Vagina (tissue), 2 donors: ENCODE results near the gene GADD45B. TPM values are rescaled to one million over a fixed set of nuclear protein-coding genes. Genes with fewer than 3 reads are reported as not detected.

Source experiments
- DNase-seq, 2 donors: peaks; one replicate each; pipeline ENCODE4 v3.0.0-alpha.2; 2017; ENCODE audit errors: extremely low spot score in 2 of 2
- H3K27ac ChIP-seq: fragments of 200-600 bp; sonication (generic); one replicate; pipeline ENCODE4 v1.5.1; 2019
- H3K27me3 ChIP-seq: fragments of 200-600 bp; sonication (generic); one replicate; pipeline ENCODE4 v1.5.1; 2019
- H3K36me3 ChIP-seq, 2 donors: fragments of 200-600 bp; sonication (generic); one replicate each; pipeline ENCODE4 v1.5.1; 2017 to 2019
- H3K4me1 ChIP-seq: fragments of 200-600 bp; sonication (generic); one replicate; pipeline ENCODE4 v1.5.1; 2019
- H3K4me3 ChIP-seq, 2 donors: fragments of 200-600 bp; sonication (generic); 1 replicate in 1 of 2; 2 replicates in 1 of 2; pipeline ENCODE4 v1.5.1; 2016 to 2019
- H3K9me3 ChIP-seq: fragments of 200-600 bp; sonication (generic); one replicate; pipeline ENCODE4 v1.5.1; 2019
- CTCF ChIP-seq, 3 experiments: fragments of 450-650 bp in 2 of 3; fragments of 200-600 bp in 1 of 3; sonication (generic) in 1 of 3; IDR thresholded peaks; one replicate each; pipeline ENCODE4 v1.5.1; 2017 to 2019; ENCODE audit warnings: antibody characterized with exemption in 3 of 3, mild to moderate bottlenecking in 2 of 3, moderate library complexity in 2 of 3
- POLR2A ChIP-seq, 2 donors: fragments of 450-650 bp; IDR thresholded peaks; one replicate each; pipeline ENCODE4 v1.6.1; 2017; ENCODE audit warnings: antibody characterized with exemption in 2 of 2, mild to moderate bottlenecking in 2 of 2, moderate library complexity in 2 of 2
- POLR2AphosphoS5 ChIP-seq, 2 donors: sonication (generic); formaldehyde crosslinking; IDR thresholded peaks; one replicate each; pipeline ENCODE4 v1.9.0; 2017; ENCODE audit warnings: antibody characterized with exemption in 2 of 2, mild to moderate bottlenecking in 2 of 2, low read depth in 1 of 2; ENCODE audit not compliant: insufficient read depth in 1 of 2
- intact Hi-C: fragments of 100-400 bp; cut with DNase I; formaldehyde crosslinking; loops from one replicate; pipeline ENCODE4 v1.15.1; 2023
- total RNA-seq: library from RNA; depleted of rRNA; stranded (reverse); fragments of >200 nt; gene quantifications from one replicate; pipeline ENCODE4 v1.2.3, GENCODE V29; 2016

GADD45B gene
- total RNA-seq, 1 donor from 2014 or later = 181 TPM

DNA sequence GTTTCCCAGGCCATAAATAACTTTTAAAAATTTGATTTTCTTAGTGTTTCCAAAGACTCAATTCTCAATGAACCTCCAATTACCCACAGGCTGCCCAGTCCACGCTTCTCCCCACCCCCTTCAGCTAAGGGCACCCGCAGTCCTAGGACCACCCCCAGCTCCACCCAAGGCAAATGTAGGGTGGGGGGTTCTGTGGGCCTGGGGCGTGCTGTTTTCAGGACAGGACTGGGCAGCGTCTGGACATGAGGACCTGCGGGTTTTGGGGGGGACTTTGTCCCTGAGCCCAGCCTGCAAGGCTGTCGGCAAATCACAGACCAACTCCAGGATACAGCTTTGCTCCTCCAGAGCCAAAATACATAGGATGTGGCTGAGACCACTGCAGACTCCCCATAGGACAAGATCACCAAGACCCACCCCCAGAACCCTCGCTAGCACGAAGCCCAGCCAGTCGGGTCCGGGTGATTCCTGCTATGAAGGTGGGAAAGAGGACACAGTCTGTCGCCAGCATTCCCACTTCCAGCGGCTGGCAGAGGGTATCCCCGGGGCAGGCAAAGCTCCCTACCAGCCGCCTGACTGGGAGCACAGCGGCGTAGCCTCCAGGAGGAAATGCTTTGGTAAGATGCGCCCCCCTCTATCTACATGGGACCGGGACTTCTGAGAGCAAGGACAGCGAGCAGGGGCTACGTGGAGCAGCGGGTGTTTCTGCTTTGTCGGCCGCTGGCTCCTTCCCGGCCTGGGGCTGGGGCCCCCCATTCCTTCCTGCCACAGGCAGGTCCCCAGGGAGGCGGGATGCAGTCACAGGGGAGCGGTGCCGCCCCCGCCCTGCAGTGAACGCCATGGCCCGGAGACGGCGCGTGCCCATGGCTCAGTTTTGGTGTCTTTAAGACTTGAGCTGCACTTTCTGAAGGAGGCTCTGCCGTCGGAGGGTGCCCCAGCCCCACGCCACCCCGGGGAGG, 46.9 kb upstream of the GADD45B start:
- Histone ChIP-seq H3K4me1 (peaks cover 36% of the 10 kb centered on the region), H3K27me3 (no peaks in the 10 kb centered on the region), H3K9me3 (no peaks in the 10 kb centered on the region), H3K27ac (no peak overlapping the region), H3K36me3 (peaks cover 0 to 13% of the 10 kb centered on the region in 2 donors), H3K4me3 (peak overlapping the region in 1 of 2 donors; percentile 88)
- no peak for TF ChIP-seq CTCF (IDR thresholded peaks at IDR 0.05)
- no peak for TF ChIP-seq POLR2AphosphoS5 (IDR thresholded peaks at IDR 0.05; ENCODE audit: insufficient read depth in 1 of 2, low read depth in 1 of 2)
- no peak for TF ChIP-seq POLR2A (IDR thresholded peaks at IDR 0.05)
- intact Hi-C loops = no loop called here
- DNase-seq = no peak

DNA sequence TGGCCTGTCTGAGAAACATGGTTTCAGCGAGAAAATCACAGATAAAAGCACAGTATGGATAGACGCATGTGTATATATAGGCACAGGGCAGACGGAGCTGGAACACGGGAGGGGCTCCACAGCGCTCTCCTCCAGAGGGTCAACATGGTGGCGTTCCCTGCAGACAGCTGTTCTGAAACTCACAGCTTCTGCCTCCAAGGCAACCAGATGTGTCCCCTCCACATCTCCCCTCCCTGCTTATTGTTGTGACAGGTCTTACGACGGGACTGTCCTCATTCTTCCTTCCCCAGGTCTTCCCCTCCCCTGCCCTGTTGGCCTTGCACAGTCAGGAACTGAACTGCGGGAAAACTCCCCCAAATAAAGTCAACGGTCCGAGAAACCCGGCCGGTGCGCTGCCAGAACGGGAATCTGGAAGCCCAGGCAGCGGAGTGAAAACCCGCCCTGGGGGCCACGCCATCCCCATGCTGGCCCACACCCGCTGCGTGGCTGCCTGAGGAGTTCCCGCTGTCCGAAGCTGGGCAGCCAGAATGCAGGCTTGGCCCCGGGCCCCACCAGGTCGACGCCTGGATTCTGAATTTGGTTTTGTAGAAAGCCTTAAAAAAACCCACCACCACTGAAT, 45.9 kb upstream of the GADD45B start:
- DNase-seq = no peak
- Histone ChIP-seq H3K36me3 (peaks cover 0 to 19% of the 10 kb centered on the region in 2 donors), H3K9me3 (no peaks in the 10 kb centered on the region), H3K27ac (no peak overlapping the region), H3K4me3 (no peak overlapping the region), H3K27me3 (no peaks in the 10 kb centered on the region), H3K4me1 (peaks cover 31% of the 10 kb centered on the region)
- TF ChIP-seq CTCF (IDR thresholded peaks at IDR 0.05) (no peak), POLR2AphosphoS5 (IDR thresholded peaks at IDR 0.05; ENCODE audit: insufficient read depth in 1 of 2, low read depth in 1 of 2) (no peak), POLR2A (IDR thresholded peaks at IDR 0.05) (no peak)
- intact Hi-C loops = no loop called here

DNA sequence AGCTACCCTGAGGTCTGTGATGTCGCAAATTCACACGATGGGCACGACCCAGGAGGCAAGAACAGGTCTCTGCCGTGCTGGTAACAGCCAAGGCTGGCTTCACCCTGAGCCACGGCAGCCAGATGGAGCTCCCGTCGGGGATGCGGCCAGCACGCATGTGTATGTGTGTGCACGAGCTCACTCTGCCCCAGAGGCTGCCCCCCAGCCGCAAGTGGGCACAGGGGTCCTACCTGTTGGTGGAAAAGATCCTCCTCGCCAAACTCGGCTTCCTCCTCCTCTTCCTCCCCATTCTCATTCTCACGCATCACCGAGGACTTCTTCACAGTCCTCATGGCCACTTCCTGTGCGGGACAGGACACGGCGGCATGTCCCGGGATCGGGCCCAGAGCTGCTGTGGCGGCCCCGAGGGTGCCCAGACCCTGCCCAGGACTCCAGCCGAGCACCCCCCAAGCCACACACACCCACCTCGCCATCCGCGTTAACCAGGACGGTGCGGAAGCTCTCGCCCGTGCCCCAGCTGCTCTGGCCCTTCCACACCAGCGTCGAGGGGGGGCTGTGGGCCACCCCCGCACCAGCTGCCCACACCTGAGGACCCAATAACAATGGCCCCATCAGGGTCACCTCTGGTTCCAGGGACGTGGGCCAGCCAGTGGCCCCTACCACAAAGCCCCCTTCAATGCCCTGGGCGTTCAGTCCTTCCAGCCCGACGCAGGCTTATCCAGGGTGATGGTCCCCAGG, 44.4 kb upstream of the GADD45B start:
- no peak overlapping the region for H3K4me3 ChIP-seq
- H3K27ac ChIP-seq = no peak overlapping the region
- intact Hi-C loops = no loop called here
- DNase-seq = no peak
- peaks cover 0 to 19% of the 10 kb centered on the region in 2 donors for H3K36me3 ChIP-seq
- H3K9me3 ChIP-seq = no peaks in the 10 kb centered on the region
- peaks cover 18% of the 10 kb centered on the region for H3K4me1 ChIP-seq
- no peaks in the 10 kb centered on the region for H3K27me3 ChIP-seq
- no peak for TF ChIP-seq POLR2AphosphoS5 (IDR thresholded peaks at IDR 0.05; ENCODE audit: insufficient read depth in 1 of 2, low read depth in 1 of 2)
- no peak for TF ChIP-seq POLR2A (IDR thresholded peaks at IDR 0.05)
- TF ChIP-seq CTCF (IDR thresholded peaks at IDR 0.05) = no peak

- intact Hi-C loops = no loop called here
Measured at GRCh38 chr19:2432131-2432848, 43.6 kb upstream of the GADD45B start.

More at GRCh38 chr19:2432131-2432848, 43.6 kb upstream of the GADD45B start:
- no peak for DNase-seq
- TF ChIP-seq POLR2AphosphoS5 (IDR thresholded peaks at IDR 0.05; ENCODE audit: insufficient read depth in 1 of 2, low read depth in 1 of 2) (no peak), CTCF (IDR thresholded peaks at IDR 0.05) (no peak), POLR2A (IDR thresholded peaks at IDR 0.05) (no peak)
- Histone ChIP-seq H3K9me3 (no peaks in the 10 kb centered on the region), H3K4me1 (peaks cover 11% of the 10 kb centered on the region), H3K27me3 (no peaks in the 10 kb centered on the region), H3K36me3 (peaks cover 0 to 23% of the 10 kb centered on the region in 2 donors), H3K4me3 (no peak overlapping the region), H3K27ac (no peak overlapping the region)
